ENCODE results near the gene HOXA3. TPM values are rescaled to one million over a fixed set of nuclear protein-coding genes. Genes with fewer than 3 reads are reported as not detected.
A peak's percentile ranks its signal among the peaks of the same experiment; 100 is the strongest.

The HOXA3 gene
- total RNA-seq, 1 experiment from 2014 or later = 22.6 TPM

- POLR2A ChIA-PET = no interaction called here
- no peak overlapping the region for H3K27ac Mint-ChIP-seq (ENCODE audit: unreplicated experiment)
- no peak overlapping the region for H3K4me3 Mint-ChIP-seq (ENCODE audit: unreplicated experiment)
- no peaks in the 10 kb centered on the region for H3K4me1 Mint-ChIP-seq (ENCODE audit: low read depth, unreplicated experiment)
- BruUV-seq (replicated peaks) = TSS peak; percentile 35
- Histone ChIP-seq H3K4me3 (ENCODE audit: low read depth, low read length) (no peak overlapping the region), H3K9me3 (no peaks in the 10 kb centered on the region), H3K4me1 (peaks cover 8% of the 10 kb centered on the region), H3K36me3 (ENCODE audit: control insufficient read depth, insufficient read depth, low read length) (no peaks in the 10 kb centered on the region), H3K27me3 (replicated peaks; ENCODE audit: control insufficient read depth, insufficient read depth, low read length) (peaks cover 2% of the 10 kb centered on the region)
- no peak for TF ChIP-seq CTCF (IDR thresholded peaks at IDR 0.05; ENCODE audit: insufficient read depth in 1 of 2, low read depth in 1 of 2, low read length in 1 of 2, severe bottlenecking in 1 of 2, unreplicated experiment in 1 of 2)
- CTCF ChIA-PET = no interaction called here
- no peaks in the 10 kb centered on the region for H3K36me3 Mint-ChIP-seq (ENCODE audit: insufficient read depth, unreplicated experiment)
- intact Hi-C loops (cut with micrococcal nuclease; ENCODE audit: unreplicated experiment) = loop anchor here (5.0 kb wide), 1 partner anchor 585 kb away; no protein-coding TSS in a partner anchor
- no peaks in the 10 kb centered on the region for H3K9me3 Mint-ChIP-seq (ENCODE audit: unreplicated experiment)
- H3K27me3 Mint-ChIP-seq (ENCODE audit: insufficient read depth, unreplicated experiment) = peaks cover 10% of the 10 kb centered on the region
- DNase-seq = no peak
Measured at GRCh38 chr7:27197137-27198042, 45.0 kb upstream of the HOXA3 start.

DNA sequence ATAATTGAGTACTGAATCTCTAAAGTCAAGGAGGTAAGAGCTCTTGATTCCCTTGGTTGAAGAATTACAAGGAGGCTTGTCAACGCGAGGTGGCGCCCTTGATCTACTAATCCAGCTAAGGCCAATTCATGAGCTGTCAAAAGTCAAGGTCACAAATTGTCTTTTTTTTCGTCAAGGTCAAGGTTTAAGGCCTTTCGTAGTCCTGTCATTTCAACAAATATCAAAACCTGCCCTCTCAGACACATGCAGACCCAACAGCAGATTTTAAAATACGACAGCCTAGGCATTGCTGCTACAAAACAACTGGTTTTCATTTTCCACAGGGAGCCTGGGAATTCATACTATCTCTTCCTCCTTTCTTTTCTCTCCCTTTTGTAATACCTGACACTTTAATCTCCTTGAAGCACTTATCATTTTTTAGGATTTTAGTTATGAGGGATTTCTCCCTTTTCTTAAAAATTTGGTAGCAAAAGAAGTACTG, 43.9 kb upstream of the HOXA3 start:
- peak; percentile 78 to 83 for TF ChIP-seq CTCF (IDR thresholded peaks at IDR 0.05; ENCODE audit: insufficient read depth in 1 of 2, low read depth in 1 of 2, low read length in 1 of 2, severe bottlenecking in 1 of 2, unreplicated experiment in 1 of 2)
- Mint-ChIP-seq H3K4me3 (ENCODE audit: unreplicated experiment) (no peak overlapping the region), H3K27me3 (ENCODE audit: insufficient read depth, unreplicated experiment) (peaks cover 10% of the 10 kb centered on the region), H3K27ac (ENCODE audit: unreplicated experiment) (no peak overlapping the region), H3K9me3 (ENCODE audit: unreplicated experiment) (no peaks in the 10 kb centered on the region), H3K36me3 (ENCODE audit: insufficient read depth, unreplicated experiment) (no peaks in the 10 kb centered on the region), H3K4me1 (ENCODE audit: low read depth, unreplicated experiment) (no peaks in the 10 kb centered on the region)
- H3K9me3 ChIP-seq = no peaks in the 10 kb centered on the region
- peaks cover 8% of the 10 kb centered on the region for H3K4me1 ChIP-seq
- CTCF ChIA-PET = interaction anchor here (0.5 to 1.9 kb wide), 28 partner anchors 10 to 900 kb away, joined by 3 to 28 read pairs (median 4); partner anchors contain the start of genes HIBADH, HOXA11 and TAX1BP1
- no peaks in the 10 kb centered on the region for H3K36me3 ChIP-seq (ENCODE audit: control insufficient read depth, insufficient read depth, low read length)
- peak; percentile 73 to 82 for DNase-seq
- no peak overlapping the region for H3K4me3 ChIP-seq (ENCODE audit: low read depth, low read length)
- POLR2A ChIA-PET = no interaction called here
- peaks cover 2% of the 10 kb centered on the region for H3K27me3 ChIP-seq (replicated peaks; ENCODE audit: control insufficient read depth, insufficient read depth, low read length)
- intact Hi-C loops (cut with micrococcal nuclease; ENCODE audit: unreplicated experiment) = loop anchor here (1.0 to 5.0 kb wide), 5 partner anchors 380 to 824 kb away; partner anchors contain the start of gene HIBADH
- no TSS peak for BruUV-seq (replicated peaks)

DNA sequence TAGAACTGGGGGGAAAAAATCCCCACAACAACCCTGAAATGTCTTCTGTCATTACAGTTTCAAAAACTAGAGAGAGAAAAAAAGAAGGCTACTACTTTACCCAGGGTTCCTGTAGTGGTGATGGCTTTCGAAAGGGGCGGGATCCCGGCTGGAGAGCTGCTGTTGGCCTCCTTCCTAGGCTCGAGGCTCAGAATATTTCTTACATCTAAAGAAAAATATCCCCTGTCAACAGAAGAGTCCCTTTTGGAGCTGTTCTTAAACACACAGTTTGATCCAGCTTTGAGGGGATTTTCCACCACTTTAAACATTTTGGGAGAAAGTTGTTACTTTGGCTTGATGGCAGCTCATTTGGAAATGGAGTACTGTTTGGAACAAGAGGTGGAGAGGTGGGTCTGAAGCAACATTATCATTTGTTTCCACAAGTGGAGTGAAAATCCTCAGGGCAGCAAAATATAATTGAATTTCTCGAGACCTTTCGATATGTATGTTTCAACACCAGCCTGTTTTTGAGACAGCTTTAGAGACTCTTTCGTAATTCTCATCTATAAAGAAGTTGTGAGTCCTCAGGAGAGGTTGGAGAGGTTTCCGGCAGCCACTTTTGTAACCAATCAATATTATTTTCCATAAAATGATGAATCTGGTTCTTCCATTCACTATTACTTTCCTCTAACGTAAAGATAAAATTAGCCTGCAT, 42.5 kb upstream of the HOXA3 start:
- Histone ChIP-seq H3K4me1 (peaks cover 5% of the 10 kb centered on the region), H3K4me3 (ENCODE audit: low read depth, low read length) (no peak overlapping the region), H3K27me3 (replicated peaks; ENCODE audit: control insufficient read depth, insufficient read depth, low read length) (peaks cover 2% of the 10 kb centered on the region; the same call in 1 of the 2 replicates), H3K9me3 (no peaks in the 10 kb centered on the region), H3K36me3 (ENCODE audit: control insufficient read depth, insufficient read depth, low read length) (no peaks in the 10 kb centered on the region)
- no peak for DNase-seq
- BruUV-seq (replicated peaks) = no TSS peak
- no peaks in the 10 kb centered on the region for H3K4me1 Mint-ChIP-seq (ENCODE audit: low read depth, unreplicated experiment)
- ChIA-PET CTCF (interaction anchor here (1.9 kb wide), 1 partner anchor 726 kb away, joined by 28 read pairs; no protein-coding TSS in a partner anchor), POLR2A (no interaction called here)
- intact Hi-C loops (cut with micrococcal nuclease; ENCODE audit: unreplicated experiment) = loop anchor here (5.0 kb wide), 1 partner anchor 587 kb away; no protein-coding TSS in a partner anchor
- H3K4me3 Mint-ChIP-seq (ENCODE audit: unreplicated experiment) = no peak overlapping the region
- no peak for TF ChIP-seq CTCF (IDR thresholded peaks at IDR 0.05; ENCODE audit: insufficient read depth in 1 of 2, low read depth in 1 of 2, low read length in 1 of 2, severe bottlenecking in 1 of 2, unreplicated experiment in 1 of 2)
- H3K27me3 Mint-ChIP-seq (ENCODE audit: insufficient read depth, unreplicated experiment) = peaks cover 10% of the 10 kb centered on the region
- no peaks in the 10 kb centered on the region for H3K9me3 Mint-ChIP-seq (ENCODE audit: unreplicated experiment)
- no peak overlapping the region for H3K27ac Mint-ChIP-seq (ENCODE audit: unreplicated experiment)
- no peaks in the 10 kb centered on the region for H3K36me3 Mint-ChIP-seq (ENCODE audit: insufficient read depth, unreplicated experiment)
